Vagina (tissue), 2 donors: ENCODE data around the gene ZNF423.

Experiments
- POLR2A ChIP-seq, 2 donors: fragments of 450-650 bp; IDR thresholded peaks; one replicate each; pipeline ENCODE4 v1.6.1; 2017; ENCODE audit warnings: antibody characterized with exemption in 2 of 2, mild to moderate bottlenecking in 2 of 2, moderate library complexity in 2 of 2
- POLR2AphosphoS5 ChIP-seq, 2 donors: sonication (generic); formaldehyde crosslinking; IDR thresholded peaks; one replicate each; pipeline ENCODE4 v1.9.0; 2017; ENCODE audit warnings: antibody characterized with exemption in 2 of 2, mild to moderate bottlenecking in 2 of 2, low read depth in 1 of 2; ENCODE audit not compliant: insufficient read depth in 1 of 2
- TF ChIP-seq, protein P1 (sequence below), 3 experiments: fragments of 450-650 bp in 2 of 3; fragments of 200-600 bp in 1 of 3; sonication (generic) in 1 of 3; IDR thresholded peaks; one replicate each; pipeline ENCODE4 v1.5.1; 2017 to 2019; ENCODE audit warnings: antibody characterized with exemption in 3 of 3, mild to moderate bottlenecking in 2 of 3, moderate library complexity in 2 of 3

DNA sequence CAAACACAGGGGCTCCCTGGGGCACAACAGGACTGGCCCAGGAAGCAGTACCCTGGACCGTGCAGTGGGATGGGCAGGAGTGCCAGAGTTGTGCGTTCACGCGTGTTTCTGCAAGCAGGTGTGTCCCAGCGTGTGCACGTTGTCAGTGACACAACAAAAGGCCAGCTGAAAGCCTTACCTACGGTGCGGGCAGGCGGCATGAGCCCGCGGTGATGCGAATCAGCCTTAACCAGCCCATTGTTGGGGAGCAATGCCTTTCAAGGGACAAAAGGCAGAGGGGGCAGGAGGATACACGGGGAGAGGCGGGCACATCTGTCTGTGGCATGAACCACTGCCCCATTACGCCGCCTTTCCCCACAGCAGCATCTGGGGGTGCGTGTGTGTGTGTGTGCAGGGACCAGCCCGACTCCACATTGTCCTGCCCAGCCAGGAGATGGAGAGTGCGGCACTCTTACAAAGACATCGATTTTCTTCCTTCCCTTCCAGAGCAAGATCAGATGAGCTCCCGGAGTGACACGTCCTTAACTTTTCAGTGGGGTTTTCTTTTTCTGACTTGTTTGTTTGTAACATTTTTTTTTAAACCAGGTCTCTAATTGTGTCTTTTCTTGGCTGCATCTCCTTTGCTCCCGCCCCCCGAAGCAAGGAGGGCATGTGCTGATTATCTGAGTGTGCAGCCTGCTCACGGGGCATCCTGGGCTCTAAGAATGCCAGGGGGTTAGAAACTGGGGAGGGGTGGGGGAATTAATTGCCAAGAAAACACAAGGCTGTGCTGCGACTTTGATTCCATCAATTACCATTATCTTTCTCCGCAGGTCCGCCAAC is 158.1 kb downstream of the ZNF423 start:
- TF ChIP-seq, protein P1, sequence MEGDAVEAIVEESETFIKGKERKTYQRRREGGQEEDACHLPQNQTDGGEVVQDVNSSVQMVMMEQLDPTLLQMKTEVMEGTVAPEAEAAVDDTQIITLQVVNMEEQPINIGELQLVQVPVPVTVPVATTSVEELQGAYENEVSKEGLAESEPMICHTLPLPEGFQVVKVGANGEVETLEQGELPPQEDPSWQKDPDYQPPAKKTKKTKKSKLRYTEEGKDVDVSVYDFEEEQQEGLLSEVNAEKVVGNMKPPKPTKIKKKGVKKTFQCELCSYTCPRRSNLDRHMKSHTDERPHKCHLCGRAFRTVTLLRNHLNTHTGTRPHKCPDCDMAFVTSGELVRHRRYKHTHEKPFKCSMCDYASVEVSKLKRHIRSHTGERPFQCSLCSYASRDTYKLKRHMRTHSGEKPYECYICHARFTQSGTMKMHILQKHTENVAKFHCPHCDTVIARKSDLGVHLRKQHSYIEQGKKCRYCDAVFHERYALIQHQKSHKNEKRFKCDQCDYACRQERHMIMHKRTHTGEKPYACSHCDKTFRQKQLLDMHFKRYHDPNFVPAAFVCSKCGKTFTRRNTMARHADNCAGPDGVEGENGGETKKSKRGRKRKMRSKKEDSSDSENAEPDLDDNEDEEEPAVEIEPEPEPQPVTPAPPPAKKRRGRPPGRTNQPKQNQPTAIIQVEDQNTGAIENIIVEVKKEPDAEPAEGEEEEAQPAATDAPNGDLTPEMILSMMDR (IDR thresholded peaks at IDR 0.05): no peak
- no peak for TF ChIP-seq POLR2A (IDR thresholded peaks at IDR 0.05)
- TF ChIP-seq POLR2AphosphoS5 (IDR thresholded peaks at IDR 0.05; ENCODE audit: insufficient read depth in 1 of 2, low read depth in 1 of 2): no peak
